LNCaP clone FGC (cell line): ENCODE data around the gene PCDHA9.
"Not testable (repeated sequence)": the region's sequence is repeated elsewhere in the genome, so short reads cannot be mapped to it uniquely, and the experiment has no call there.

ENCODE experiments used
- DNase-seq: peaks from one replicate; pipeline ENCODE4 v3.0.0-alpha.2; 2011; ENCODE audit warnings: low read depth
- H3K4me3 ChIP-seq: 2 replicates; pipeline ENCODE4 v1.5.1; 2011; ENCODE audit warnings: mild to moderate bottlenecking, low read depth, low read length, control low read depth
- CTCF ChIP-seq: IDR thresholded peaks from 2 replicates; pipeline ENCODE4 v1.5.1; 2012; ENCODE audit warnings: mild to moderate bottlenecking; ENCODE audit not compliant: control insufficient read depth, insufficient read depth; ENCODE audit errors: extremely low read depth

The PCDHA9 gene

GRCh38 chr5:140870221-140871201 lies 22.3 kb downstream of the PCDHA9 start:
- no peak for DNase-seq
- no peak for TF ChIP-seq CTCF
- H3K4me3 ChIP-seq: no peak overlapping the region

GRCh38 chr5:140875085-140876065 lies 27.2 kb downstream of the PCDHA9 start, which contains the start of gene PCDHA12:
PCDHA12 (plus strand) TSS chr5:140875308; CDS start chr5:140875473, 165 bp downstream.
- TF ChIP-seq CTCF: peak; percentile 20; the same call in 1 of the 2 replicates
- no peak within 1 kb of the TSS for H3K4me3 ChIP-seq
- no peak for DNase-seq

GRCh38 chr5:140876541-140877261 lies 28.5 kb downstream of the PCDHA9 start:
- not testable (repeated sequence) for H3K4me3 ChIP-seq, DNase-seq

- no peak overlapping the region for H3K4me3 ChIP-seq
- DNase-seq: no peak
- no peak for TF ChIP-seq CTCF
Measured at GRCh38 chr5:140877262-140877581, 29.0 kb downstream of the PCDHA9 start.

- H3K4me3 ChIP-seq: no peak within 1 kb of the TSS
- DNase-seq: no peak
- TF ChIP-seq CTCF: peak; percentile 43
Measured at GRCh38 chr5:140881889-140882590, 33.9 kb downstream of the PCDHA9 start, which contains the start of gene PCDHA13. PCDHA13 (plus strand) TSS chr5:140882124; CDS start chr5:140882269, 145 bp downstream.

GRCh38 chr5:140882591-140882899 lies 34.4 kb downstream of the PCDHA9 start:
- peak; percentile 1 for DNase-seq
- no peak overlapping the region for H3K4me3 ChIP-seq
- peak; percentile 59 for TF ChIP-seq CTCF
